ENCODE results near the gene TRMT112.

The TRMT112 gene

DNA sequence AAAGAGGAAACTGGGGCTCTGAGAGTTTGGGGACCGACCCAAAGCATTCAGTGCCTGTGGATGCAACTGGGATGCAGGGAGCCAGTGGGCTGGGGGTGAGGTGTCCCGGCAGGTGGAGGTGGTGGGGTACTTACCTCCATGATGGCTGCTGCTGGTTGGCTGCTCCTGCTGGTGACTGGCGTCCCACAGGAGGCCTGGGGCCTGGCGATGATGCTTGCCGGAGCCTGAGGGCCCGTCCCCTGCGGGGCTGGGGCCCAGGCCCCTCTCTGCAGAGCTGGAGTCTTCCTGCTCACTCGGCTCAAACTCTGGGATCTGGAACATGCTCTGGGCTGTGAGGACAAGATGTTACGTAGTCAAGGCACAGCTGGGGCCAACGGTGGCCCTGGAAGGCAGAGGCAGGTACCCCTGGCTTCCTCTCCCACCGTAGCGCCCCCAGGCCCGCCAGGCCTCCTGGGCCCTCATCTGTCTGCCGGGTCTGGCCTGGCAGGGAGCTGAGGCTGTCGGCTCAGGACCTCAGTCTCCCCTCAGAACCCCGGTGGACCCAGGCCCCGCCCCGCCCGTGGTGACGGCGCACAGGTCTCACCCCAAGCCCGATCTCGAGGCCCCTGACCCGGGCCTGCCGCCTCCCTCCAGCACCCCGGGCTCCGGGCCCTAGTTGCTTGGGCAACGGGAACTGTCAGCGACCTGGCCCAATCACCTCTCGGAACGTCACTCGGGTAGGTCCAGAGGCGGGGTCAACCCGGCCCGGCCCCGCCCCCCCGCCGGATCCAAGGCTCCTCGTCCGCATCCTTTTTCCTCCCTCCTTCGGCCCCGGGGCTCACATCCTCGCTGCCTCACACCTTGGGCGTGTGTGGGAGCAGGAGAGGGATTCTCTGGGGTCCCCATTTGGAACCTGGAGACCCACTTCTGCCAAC lies 33.1 kb downstream of the TRMT112 start, which contains the start of gene BAD:
Gene BAD, minus strand, starts transcription at position 618 of the 914 bp plus-strand sequence. Its CDS starts 297 bp downstream, at position 321.
- H3K36me3 ChIP-seq: peaks cover 8% of the 10 kb centered on the region
- peaks cover 20 to 26% of the 10 kb centered on the region in 2 experiments for H3K4me1 ChIP-seq (ENCODE audit: control insufficient read depth in 1 of 2, insufficient read depth in 1 of 2, low read depth in 1 of 2, low read length in 1 of 2)
- H3K27me3 ChIP-seq: peaks cover 2% of the 10 kb centered on the region
- TF ChIP-seq, protein P1, sequence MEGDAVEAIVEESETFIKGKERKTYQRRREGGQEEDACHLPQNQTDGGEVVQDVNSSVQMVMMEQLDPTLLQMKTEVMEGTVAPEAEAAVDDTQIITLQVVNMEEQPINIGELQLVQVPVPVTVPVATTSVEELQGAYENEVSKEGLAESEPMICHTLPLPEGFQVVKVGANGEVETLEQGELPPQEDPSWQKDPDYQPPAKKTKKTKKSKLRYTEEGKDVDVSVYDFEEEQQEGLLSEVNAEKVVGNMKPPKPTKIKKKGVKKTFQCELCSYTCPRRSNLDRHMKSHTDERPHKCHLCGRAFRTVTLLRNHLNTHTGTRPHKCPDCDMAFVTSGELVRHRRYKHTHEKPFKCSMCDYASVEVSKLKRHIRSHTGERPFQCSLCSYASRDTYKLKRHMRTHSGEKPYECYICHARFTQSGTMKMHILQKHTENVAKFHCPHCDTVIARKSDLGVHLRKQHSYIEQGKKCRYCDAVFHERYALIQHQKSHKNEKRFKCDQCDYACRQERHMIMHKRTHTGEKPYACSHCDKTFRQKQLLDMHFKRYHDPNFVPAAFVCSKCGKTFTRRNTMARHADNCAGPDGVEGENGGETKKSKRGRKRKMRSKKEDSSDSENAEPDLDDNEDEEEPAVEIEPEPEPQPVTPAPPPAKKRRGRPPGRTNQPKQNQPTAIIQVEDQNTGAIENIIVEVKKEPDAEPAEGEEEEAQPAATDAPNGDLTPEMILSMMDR (IDR thresholded peaks at IDR 0.05): no peak
- H3K9me3 ChIP-seq: no peaks in the 10 kb centered on the region
- H3K4me3 ChIP-seq (ENCODE audit: low read depth in 1 of 2, low read length in 1 of 2): peak within 1 kb of the TSS; percentile 86 to 93
- peak within 1 kb of the TSS; percentile 98 for H3K27ac ChIP-seq

DNA sequence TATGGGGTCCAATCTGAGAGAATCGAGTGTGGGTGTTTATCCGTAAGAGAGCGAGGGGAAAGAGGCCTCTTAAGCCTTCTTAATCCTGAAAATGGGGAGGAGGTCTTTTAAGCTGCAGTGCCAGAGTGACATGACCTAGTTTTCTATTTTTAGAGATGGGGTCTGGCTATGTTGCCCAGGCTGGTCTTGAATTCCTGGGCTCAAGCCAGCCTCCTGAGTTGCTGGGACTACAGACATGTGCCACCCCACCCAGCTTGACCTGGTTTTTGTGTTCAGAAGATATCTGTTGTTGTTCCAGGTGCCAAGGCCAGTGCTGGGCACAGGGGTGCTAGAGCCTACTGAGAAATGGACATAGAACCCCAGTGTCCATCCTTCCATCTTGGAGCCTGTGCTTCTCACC lies 34.3 kb downstream of the TRMT112 start:
- no peaks in the 10 kb centered on the region for H3K9me3 ChIP-seq
- H3K36me3 ChIP-seq: peaks cover 18% of the 10 kb centered on the region
- H3K27me3 ChIP-seq: no peaks in the 10 kb centered on the region
- peak overlapping the region; percentile 20 for H3K27ac ChIP-seq
- H3K4me1 ChIP-seq (ENCODE audit: control insufficient read depth in 1 of 2, insufficient read depth in 1 of 2, low read depth in 1 of 2, low read length in 1 of 2): peaks cover 20 to 26% of the 10 kb centered on the region in 2 experiments
- no peak overlapping the region for H3K4me3 ChIP-seq (ENCODE audit: low read depth in 1 of 2, low read length in 1 of 2)
- TF ChIP-seq, protein P1 (IDR thresholded peaks at IDR 0.05): no peak

DNA sequence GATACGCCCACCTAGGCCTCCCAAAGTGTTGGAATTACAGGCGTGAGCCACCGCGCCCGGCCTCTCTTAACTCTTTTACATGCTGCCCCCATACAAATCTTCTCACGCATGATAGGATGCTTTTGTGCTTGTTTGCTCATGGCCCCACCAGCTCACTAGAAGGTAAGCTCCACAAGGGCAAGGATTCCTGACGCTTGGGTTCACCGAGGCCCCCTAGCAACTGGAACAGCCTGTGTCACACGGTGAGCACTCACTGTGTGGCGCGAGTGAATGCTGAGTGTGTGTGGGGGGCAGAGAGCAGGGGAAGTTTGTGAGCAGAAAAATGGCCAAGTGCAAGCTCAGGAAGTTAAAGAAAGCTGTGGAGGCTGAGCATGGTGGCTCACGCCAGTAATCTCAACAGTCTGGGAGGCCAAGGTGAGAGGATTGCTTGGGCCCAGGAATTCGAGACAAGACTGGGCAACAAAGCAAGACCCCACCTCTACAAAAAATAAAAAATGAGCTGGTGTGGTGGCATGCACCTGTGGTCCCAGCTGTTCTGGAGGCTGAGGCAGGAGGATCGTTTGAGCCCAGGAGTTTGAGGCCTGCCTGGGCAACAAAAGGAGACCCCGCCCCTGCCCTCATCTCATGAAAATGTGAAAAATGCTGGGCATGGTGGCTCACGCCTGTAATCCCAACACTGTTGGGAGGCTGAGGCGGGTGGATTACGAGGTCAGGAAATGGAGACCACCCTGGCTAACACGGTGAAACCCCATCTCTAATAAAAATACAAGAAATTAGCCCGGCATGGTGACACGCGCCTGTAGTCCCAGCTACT lies 35.2 kb downstream of the TRMT112 start:
- no peaks in the 10 kb centered on the region for H3K9me3 ChIP-seq
- TF ChIP-seq, protein P1 (IDR thresholded peaks at IDR 0.05): no peak
- peaks cover 25% of the 10 kb centered on the region for H3K36me3 ChIP-seq
- H3K27me3 ChIP-seq: no peaks in the 10 kb centered on the region
- H3K4me1 ChIP-seq (ENCODE audit: control insufficient read depth in 1 of 2, insufficient read depth in 1 of 2, low read depth in 1 of 2, low read length in 1 of 2): peaks cover 20 to 26% of the 10 kb centered on the region in 2 experiments
- H3K4me3 ChIP-seq (ENCODE audit: low read depth in 1 of 2, low read length in 1 of 2): no peak overlapping the region
- no peak overlapping the region for H3K27ac ChIP-seq

DNA sequence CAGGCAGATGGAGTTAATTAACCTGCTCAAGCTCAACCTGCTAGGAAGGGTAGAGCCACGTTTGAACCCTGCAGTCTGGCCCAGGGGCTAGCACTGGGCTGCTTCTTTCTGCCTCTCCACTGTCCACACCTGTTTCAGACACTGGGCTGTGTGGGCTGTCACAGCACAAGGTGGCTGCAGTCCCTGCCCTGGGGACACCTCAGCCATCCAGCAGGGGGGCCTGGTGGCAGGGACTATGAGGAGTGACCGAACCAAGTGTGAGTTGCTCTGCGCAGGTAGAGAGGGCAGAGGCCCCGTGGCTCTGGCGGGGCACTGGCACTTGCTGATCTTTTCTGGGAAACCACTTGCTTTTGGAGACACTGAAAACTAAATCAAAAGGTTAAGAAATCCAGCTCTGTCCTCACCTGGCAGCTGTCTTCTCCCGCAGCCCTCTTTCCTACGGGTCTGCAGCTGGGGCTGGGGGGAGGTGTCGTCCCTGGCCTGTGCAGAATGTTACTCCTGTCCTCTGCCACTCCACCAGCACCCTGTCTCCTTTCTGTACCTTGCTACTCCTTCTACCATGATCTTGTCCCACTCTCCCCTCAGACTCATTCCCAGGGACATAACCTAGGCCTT lies 38.7 kb downstream of the TRMT112 start:
- TF ChIP-seq, protein P1 (IDR thresholded peaks at IDR 0.05): no peak
- Histone ChIP-seq H3K4me1 (ENCODE audit: control insufficient read depth in 1 of 2, insufficient read depth in 1 of 2, low read depth in 1 of 2, low read length in 1 of 2) (peaks cover 4 to 6% of the 10 kb centered on the region in 2 experiments), H3K4me3 (ENCODE audit: low read depth in 1 of 2, low read length in 1 of 2) (no peak overlapping the region), H3K27ac (no peak overlapping the region), H3K9me3 (no peaks in the 10 kb centered on the region), H3K27me3 (no peaks in the 10 kb centered on the region), H3K36me3 (peaks cover 46% of the 10 kb centered on the region)

Data from neutrophil (primary cell).